ENCODE measurements around the gene VPS72.

GRCh38 chr1:151165281-151165737, 24.7 kb downstream of the VPS72 start:
- no peak for TF ChIP-seq POLR2A (IDR thresholded peaks at IDR 0.05)
- no peak for TF ChIP-seq CTCF (IDR thresholded peaks at IDR 0.05)
